PC-9 (cell line): ENCODE measurements around the gene SCG5.

Source experiments
- CTCF ChIP-seq: fragments of 200-600 bp; sonication (generic); conservative IDR thresholded peaks from 2 replicates; pipeline ENCODE4 v1.6.1; 2017; ENCODE audit warnings: mixed run types, antibody characterized with exemption, mild to moderate bottlenecking, moderate library complexity
- EZH2 ChIP-seq: fragments of 200-600 bp; sonication (generic); IDR thresholded peaks from 2 replicates; pipeline ENCODE4 v1.8.0; 2017; ENCODE audit warnings: antibody characterized with exemption, low read depth

GRCh38 chr15:32722136-32722535, 80.6 kb downstream of the SCG5 start:
- TF ChIP-seq CTCF (no peak), EZH2 (no peak)
